ENCODE measurements around the gene STRBP. TPM values are rescaled to one million over a fixed set of nuclear protein-coding genes. Genes with fewer than 3 reads are reported as not detected.

Gene STRBP
- total RNA-seq, 2 experiments from 2014 or later: 40.7 to 43.2 TPM

DNA sequence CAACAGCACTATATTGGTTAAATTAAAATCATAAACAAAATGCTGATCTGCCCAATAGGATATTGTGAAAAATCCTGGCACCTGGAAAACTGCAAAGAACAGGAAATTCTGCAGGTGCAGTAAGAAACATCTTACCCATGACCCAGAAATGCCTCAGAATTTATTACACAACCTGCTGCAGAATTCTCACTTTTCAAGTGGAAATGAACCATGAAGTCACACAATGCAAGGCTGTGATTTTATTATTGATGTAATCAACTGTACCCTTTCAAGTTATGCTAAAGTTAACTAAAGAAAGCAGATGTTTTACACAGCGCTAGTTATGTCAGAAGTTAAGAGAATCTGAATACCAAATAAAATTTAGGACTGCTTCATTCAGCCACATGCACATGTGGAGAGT lies 6.0 kb downstream of the STRBP start:
- ChIA-PET CTCF (interaction anchor here (1.2 to 1.7 kb wide), 3 partner anchors 10 to 92 kb away, joined by 3 to 5 read pairs (median 4); no protein-coding TSS in a partner anchor), POLR2A (interaction anchor here (0.6 kb wide), 1 partner anchor 10 kb away, joined by 3 read pairs; no protein-coding TSS in a partner anchor)
- Mint-ChIP-seq H3K4me1 (ENCODE audit: low read depth) (peaks cover 60% of the 10 kb centered on the region), H3K4me3 (no peak overlapping the region), H3K9me3 (no peaks in the 10 kb centered on the region), H3K27ac (no peak overlapping the region), H3K36me3 (ENCODE audit: low read depth) (peaks cover 4% of the 10 kb centered on the region), H3K27me3 (no peaks in the 10 kb centered on the region)
- intact Hi-C loops (cut with micrococcal nuclease): no loop called here
- TF ChIP-seq, protein P1, sequence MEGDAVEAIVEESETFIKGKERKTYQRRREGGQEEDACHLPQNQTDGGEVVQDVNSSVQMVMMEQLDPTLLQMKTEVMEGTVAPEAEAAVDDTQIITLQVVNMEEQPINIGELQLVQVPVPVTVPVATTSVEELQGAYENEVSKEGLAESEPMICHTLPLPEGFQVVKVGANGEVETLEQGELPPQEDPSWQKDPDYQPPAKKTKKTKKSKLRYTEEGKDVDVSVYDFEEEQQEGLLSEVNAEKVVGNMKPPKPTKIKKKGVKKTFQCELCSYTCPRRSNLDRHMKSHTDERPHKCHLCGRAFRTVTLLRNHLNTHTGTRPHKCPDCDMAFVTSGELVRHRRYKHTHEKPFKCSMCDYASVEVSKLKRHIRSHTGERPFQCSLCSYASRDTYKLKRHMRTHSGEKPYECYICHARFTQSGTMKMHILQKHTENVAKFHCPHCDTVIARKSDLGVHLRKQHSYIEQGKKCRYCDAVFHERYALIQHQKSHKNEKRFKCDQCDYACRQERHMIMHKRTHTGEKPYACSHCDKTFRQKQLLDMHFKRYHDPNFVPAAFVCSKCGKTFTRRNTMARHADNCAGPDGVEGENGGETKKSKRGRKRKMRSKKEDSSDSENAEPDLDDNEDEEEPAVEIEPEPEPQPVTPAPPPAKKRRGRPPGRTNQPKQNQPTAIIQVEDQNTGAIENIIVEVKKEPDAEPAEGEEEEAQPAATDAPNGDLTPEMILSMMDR (IDR thresholded peaks at IDR 0.05): no peak
- ATAC-seq: no peak
- DNase-seq: no peak

DNA sequence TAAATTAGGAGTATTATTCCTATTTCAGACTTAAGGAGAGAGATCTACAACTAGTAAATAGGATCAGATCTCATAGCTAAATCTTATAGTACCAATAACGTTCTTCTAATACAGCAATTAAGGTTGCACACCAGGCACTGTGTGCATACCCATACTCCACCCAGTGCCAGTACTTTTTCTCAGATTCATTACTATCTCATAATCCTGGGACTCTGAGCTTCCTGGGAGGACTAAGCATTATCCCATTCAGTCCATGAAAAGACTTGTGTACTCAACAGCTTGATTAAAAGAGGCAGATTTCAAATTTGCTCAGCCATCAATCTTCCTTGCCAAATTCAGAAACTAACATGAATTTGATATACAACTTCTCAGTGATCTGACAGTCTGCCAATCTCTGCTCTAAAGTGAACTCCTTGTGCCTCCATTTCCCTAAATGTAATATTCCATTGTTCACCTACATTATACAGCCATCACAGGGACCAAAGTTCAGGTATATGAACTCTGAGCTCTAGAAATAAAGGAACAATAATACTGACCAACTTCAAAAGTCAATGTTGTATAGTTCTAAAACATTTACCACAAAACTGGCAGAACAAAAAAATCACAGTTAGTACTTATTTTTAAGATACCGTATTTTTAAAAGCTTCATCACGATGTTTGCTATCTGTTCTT lies 7.2 kb downstream of the STRBP start:
- no peak for DNase-seq
- intact Hi-C loops (cut with micrococcal nuclease): no loop called here

DNA sequence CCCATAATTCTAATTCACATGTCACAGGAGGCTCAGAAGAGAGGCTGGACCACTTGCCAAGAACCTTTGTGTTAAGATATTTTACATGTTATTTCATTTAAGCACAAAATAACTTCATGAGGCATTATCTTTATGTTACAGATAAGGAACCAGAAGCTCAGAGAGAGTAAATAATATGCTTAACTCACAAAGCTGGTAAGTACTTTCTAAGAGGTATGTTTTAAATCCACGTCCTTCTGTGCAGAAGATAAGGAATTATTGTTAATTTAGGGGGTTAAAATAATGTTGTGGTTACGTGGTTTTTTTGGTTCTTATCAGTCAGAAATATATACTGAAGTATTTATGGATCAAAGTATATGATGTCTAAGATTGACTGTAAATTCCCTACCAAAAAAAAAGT lies 8.0 kb downstream of the STRBP start:
- ChIA-PET CTCF (interaction anchor here (0.9 to 1.7 kb wide), 4 partner anchors 19 to 94 kb away, joined by 3 to 5 read pairs (median 4); no protein-coding TSS in a partner anchor), POLR2A (no interaction called here)
- H3K27ac Mint-ChIP-seq: no peak overlapping the region
- no peak overlapping the region for H3K4me3 Mint-ChIP-seq
- no peaks in the 10 kb centered on the region for H3K9me3 Mint-ChIP-seq
- H3K36me3 Mint-ChIP-seq (ENCODE audit: low read depth): peaks cover 4% of the 10 kb centered on the region
- no peaks in the 10 kb centered on the region for H3K27me3 Mint-ChIP-seq
- no peak for DNase-seq
- peaks cover 40% of the 10 kb centered on the region for H3K4me1 Mint-ChIP-seq (ENCODE audit: low read depth)
- TF ChIP-seq, protein P1 (IDR thresholded peaks at IDR 0.05): no peak
- no peak for ATAC-seq
- intact Hi-C loops (cut with micrococcal nuclease): no loop called here

More for the DNA sequence above, 7.2 kb downstream of the STRBP start:
- H3K27me3 Mint-ChIP-seq: no peaks in the 10 kb centered on the region
- H3K4me3 Mint-ChIP-seq: no peak overlapping the region
- no peak overlapping the region for H3K27ac Mint-ChIP-seq
- no peaks in the 10 kb centered on the region for H3K9me3 Mint-ChIP-seq
- H3K36me3 Mint-ChIP-seq (ENCODE audit: low read depth): peaks cover 4% of the 10 kb centered on the region
- ChIA-PET CTCF (interaction anchor here (0.8 to 1.7 kb wide), 9 partner anchors 9 to 125 kb away, joined by 3 to 5 read pairs (median 3); no protein-coding TSS in a partner anchor), POLR2A (interaction anchor here (0.6 to 1.0 kb wide), 2 partner anchors 29 to 1265 kb away, joined by 3 read pairs; no protein-coding TSS in a partner anchor)
- TF ChIP-seq, protein P1 (IDR thresholded peaks at IDR 0.05): no peak
- ATAC-seq: no peak
- peaks cover 48% of the 10 kb centered on the region for H3K4me1 Mint-ChIP-seq (ENCODE audit: low read depth)

DNA sequence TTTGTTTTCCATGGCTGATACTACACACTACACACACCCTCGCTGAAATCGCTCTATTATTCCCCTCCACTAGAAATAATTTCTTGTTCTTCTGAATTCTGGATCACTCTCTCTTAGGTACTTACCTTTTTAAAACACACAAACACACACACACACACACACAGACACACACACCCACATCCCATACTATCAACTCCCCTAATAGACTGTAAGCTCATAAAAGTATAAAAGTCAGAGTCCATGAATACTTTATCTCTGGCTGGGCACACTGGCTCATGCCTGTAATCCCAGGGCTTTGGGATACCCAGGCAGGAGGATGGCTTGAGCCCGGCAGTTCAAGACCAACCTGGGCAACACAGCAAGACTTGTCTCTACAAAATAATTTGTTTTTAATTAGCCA lies 11.1 kb downstream of the STRBP start:
- DNase-seq (no peak), ATAC-seq (no peak)
- Mint-ChIP-seq H3K27me3 (no peaks in the 10 kb centered on the region), H3K36me3 (ENCODE audit: low read depth) (peaks cover 4% of the 10 kb centered on the region), H3K27ac (no peak overlapping the region), H3K9me3 (no peaks in the 10 kb centered on the region), H3K4me1 (ENCODE audit: low read depth) (peaks cover 28% of the 10 kb centered on the region), H3K4me3 (no peak overlapping the region)
- TF ChIP-seq, protein P1 (IDR thresholded peaks at IDR 0.05): no peak
- ChIA-PET POLR2A (interaction anchor here (1.1 kb wide), 1 partner anchor 263 kb away, joined by 3 read pairs; no protein-coding TSS in a partner anchor), CTCF (no interaction called here)
- intact Hi-C loops (cut with micrococcal nuclease): no loop called here

DNA sequence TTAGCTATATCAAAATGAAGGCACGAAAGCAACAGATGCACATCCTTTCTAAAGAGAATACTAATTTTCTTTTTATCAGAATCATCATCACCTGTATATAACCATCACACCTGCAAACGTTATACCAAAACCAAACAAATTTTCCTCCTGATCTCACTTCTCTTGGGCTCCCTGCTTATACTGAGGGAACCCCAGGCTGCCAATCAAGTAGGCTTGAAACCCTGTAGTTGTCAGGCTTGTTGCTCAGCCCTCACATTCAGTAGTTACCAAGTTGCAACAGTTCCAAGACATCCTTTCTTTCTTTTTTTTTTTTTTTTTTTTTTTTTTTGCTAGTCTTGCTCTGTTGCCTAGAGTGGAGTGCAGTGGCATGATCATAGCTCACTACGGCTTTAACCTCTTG lies 12.7 kb downstream of the STRBP start:
- H3K9me3 Mint-ChIP-seq: no peaks in the 10 kb centered on the region
- H3K27me3 Mint-ChIP-seq: no peaks in the 10 kb centered on the region
- DNase-seq (no peak), ATAC-seq (no peak)
- POLR2A ChIA-PET: no interaction called here
- intact Hi-C loops (cut with micrococcal nuclease): no loop called here
- no peak overlapping the region for H3K27ac Mint-ChIP-seq
- H3K4me1 Mint-ChIP-seq (ENCODE audit: low read depth): peaks cover 23% of the 10 kb centered on the region
- H3K36me3 Mint-ChIP-seq (ENCODE audit: low read depth): peaks cover 4% of the 10 kb centered on the region
- CTCF ChIA-PET: interaction anchor here (1.2 kb wide), 1 partner anchor 17 kb away, joined by 4 read pairs; no protein-coding TSS in a partner anchor
- TF ChIP-seq, protein P1 (IDR thresholded peaks at IDR 0.05): no peak
- no peak overlapping the region for H3K4me3 Mint-ChIP-seq
